Measurements from ENCODE around the gene ACP5.
"Not testable (repeated sequence)": the region's sequence is repeated elsewhere in the genome, so short reads cannot be mapped to it uniquely, and the experiment has no call there.

Gene ACP5

DNA sequence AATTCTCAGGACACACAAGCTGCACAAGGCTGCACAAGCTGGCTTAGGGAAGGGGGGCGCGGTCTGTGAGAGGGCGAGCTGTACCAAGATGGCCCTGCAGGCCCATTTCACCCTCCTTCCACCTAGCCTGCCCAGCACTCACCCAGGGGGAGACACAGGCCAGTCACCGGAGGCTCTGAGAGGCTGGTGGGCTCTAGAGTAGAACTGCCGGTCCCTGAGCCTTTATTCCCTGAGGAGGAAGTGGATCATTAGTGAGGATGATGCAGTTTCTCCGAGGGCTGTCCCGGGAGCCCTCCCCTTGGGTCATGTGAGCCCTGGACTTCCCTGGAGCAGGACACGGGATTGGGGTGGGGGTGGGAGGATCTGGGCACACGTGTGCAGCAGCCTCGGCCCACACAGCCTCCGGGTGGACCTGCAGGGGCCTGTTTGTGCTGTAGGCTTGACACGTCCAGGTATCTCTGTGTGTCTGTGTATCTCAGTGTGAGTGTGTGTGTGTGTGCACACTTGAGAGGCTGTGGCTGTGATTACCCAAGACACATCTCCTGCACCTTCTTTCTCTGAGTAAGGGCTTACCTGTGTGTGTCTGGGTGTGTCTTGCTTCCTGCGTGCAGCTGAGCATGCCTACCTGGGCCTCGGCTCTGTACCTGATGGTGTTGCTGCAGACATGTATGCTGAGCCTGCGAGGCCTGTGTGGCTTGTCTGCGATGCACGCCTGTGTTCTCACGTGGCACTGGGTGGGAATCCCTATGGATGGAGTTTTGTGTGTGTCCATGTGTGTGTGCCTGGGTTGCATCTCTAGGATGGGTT is at the start of gene ACP5:
ACP5 (minus strand) TSS at position 195 of the 807 bp plus-strand sequence. CDS start 328 bp downstream, outside the sequence.
- peak within 1 kb of the TSS; percentile 83 for H3K27ac Mint-ChIP-seq

DNA sequence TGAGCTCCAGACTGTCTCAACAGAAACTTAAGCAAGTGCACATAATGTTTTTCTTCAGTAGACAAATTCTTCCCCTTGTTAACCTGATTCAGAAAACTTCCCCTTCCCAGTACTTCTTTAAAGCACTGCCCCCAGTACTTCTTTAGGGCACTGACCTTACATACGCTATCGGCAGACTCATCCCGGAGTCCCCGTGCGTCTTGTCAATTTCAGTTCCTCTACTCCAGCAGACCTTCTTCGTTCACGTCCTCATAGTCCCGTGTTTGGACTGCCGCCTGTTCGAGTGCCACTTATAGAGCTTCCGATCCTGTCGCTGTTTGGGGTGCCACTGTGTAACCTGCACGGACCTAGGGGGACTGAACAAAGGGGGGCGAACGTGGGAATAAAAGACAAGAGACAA is 48.8 kb upstream of the ACP5 start:
- no peak overlapping the region for H3K4me3 Mint-ChIP-seq
- ATAC-seq: peak; percentile 53
- peaks cover 13% of the 10 kb centered on the region for H3K36me3 Mint-ChIP-seq
- no peak overlapping the region for H3K27ac Mint-ChIP-seq
- H3K4me1 Mint-ChIP-seq: peaks cover 21% of the 10 kb centered on the region
- H3K27me3 Mint-ChIP-seq: peaks cover 30% of the 10 kb centered on the region
- peaks cover 3% of the 10 kb centered on the region for H3K9me3 Mint-ChIP-seq

More for the DNA sequence above, at the start of gene ACP5:
- no peak for ATAC-seq
- H3K4me3 Mint-ChIP-seq: peak within 1 kb of the TSS; percentile 94
- no peaks in the 10 kb centered on the region for H3K9me3 Mint-ChIP-seq
- H3K4me1 Mint-ChIP-seq: peaks cover 70% of the 10 kb centered on the region
- H3K27me3 Mint-ChIP-seq: no peaks in the 10 kb centered on the region
- H3K36me3 Mint-ChIP-seq: peaks cover 38% of the 10 kb centered on the region

DNA sequence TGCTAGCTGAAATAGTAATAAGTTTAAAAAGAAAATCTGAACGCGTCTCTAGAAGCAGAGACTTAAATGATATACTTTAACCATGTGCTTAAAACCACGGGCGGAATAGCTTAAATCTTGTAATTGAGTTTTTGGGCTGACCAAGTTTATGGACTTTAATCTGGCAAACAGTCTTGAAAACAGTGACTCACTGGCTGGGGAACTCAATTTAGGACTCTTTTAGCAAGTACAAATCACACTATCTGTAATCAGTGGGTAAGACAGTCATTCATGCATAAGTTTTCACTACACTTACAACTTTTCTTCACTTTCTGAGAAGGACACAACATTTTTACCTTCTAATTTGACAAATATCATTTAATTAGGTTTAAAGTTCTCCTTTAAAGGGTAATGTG is 46.6 kb upstream of the ACP5 start:
- ATAC-seq: no peak

DNA sequence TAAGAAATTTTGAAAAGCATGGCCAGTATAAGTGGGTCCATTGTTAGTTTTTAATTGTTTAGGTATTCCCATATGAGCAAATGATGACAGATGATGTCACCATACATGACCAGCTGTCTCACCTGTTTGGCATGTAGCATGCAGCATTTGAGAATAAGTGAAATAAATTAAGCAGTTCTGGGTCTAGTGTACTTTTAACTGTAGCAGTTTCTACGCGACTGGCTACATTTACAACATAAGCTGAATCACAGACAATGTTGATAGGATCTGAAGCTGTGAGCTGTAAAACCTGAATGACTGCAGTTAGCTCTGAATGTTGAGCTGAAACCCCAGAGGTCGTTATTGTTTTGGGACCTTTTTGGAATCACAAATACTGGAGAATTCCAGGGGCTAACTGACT is 45.0 kb upstream of the ACP5 start:
- H3K4me3 Mint-ChIP-seq: not testable (repeated sequence)
- Mint-ChIP-seq H3K4me1 (peaks cover 21% of the 10 kb centered on the region), H3K36me3 (peaks cover 51% of the 10 kb centered on the region)

More for the DNA sequence above, 46.6 kb upstream of the ACP5 start:
- Mint-ChIP-seq H3K4me1 (peaks cover 21% of the 10 kb centered on the region), H3K27me3 (peaks cover 9% of the 10 kb centered on the region), H3K4me3 (peak overlapping the region; percentile 64), H3K9me3 (peaks cover 3% of the 10 kb centered on the region), H3K36me3 (peaks cover 35% of the 10 kb centered on the region), H3K27ac (no peak overlapping the region)

DNA sequence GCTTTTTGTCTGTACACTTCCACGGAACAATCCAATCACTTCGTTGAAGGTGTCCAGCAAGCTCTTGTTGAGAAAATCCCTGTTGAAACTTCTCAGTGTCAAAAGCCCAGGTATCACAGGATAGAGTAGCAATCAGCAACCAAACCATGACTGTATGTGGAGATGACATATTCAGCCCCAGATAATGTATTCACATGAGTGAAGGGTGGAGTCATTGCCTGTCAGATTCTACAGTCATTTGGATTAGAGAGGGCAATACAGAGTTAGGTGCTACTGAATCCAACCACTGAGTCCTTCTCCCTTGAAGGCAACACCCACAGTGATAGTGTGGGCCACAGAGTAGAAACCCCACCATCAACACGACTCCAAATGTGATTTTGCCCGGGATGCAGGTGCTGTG is 43.1 kb upstream of the ACP5 start:
- H3K4me1 Mint-ChIP-seq: peaks cover 11% of the 10 kb centered on the region
- H3K36me3 Mint-ChIP-seq: peaks cover 63% of the 10 kb centered on the region
- H3K4me3 Mint-ChIP-seq: no peak overlapping the region
- no peak for ATAC-seq
- no peaks in the 10 kb centered on the region for H3K27me3 Mint-ChIP-seq
- H3K9me3 Mint-ChIP-seq: peaks cover 11% of the 10 kb centered on the region
- H3K27ac Mint-ChIP-seq: no peak overlapping the region

More for the DNA sequence above, 45.0 kb upstream of the ACP5 start:
- not testable (repeated sequence) for ATAC-seq, H3K27ac Mint-ChIP-seq, H3K9me3 Mint-ChIP-seq, H3K27me3 Mint-ChIP-seq

DNA sequence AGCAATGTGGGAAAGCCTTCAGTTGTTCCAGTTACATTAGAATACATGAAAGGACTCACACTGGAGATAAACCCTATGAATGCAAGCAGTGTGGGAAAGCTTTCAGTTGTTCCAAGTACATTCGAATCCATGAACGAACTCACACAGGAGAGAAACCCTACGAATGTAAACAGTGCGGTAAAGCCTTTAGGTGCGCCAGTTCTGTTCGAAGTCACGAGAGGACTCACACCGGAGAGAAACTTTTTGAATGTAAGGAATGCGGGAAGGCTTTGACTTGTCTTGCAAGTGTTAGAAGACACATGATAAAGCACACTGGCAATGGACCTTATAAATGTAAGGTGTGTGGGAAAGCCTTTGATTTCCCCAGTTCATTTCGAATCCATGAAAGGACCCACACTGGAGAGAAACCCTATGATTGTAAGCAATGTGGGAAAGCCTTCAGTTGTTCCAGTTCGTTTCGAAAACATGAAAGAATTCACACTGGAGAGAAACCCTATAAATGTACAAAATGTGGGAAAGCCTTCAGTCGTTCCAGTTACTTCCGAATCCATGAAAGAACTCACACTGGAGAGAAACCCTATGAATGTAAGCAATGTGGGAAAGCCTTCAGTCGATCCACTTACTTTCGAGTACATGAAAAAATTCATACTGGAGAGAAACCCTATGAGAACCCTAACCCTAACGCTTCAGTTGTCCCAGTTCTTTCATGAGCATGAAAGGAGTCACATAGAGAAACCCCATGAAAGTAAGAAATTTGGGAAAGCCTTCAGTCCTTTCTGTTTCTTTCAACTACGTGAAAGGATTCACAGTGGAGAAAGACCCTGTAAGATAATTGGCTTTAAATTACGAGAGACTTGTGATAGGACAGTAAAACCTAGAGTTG is 40.0 kb upstream of the ACP5 start:
- peaks cover 14% of the 10 kb centered on the region for H3K9me3 Mint-ChIP-seq
- ATAC-seq: no peak
- H3K4me3 Mint-ChIP-seq: no peak overlapping the region

DNA sequence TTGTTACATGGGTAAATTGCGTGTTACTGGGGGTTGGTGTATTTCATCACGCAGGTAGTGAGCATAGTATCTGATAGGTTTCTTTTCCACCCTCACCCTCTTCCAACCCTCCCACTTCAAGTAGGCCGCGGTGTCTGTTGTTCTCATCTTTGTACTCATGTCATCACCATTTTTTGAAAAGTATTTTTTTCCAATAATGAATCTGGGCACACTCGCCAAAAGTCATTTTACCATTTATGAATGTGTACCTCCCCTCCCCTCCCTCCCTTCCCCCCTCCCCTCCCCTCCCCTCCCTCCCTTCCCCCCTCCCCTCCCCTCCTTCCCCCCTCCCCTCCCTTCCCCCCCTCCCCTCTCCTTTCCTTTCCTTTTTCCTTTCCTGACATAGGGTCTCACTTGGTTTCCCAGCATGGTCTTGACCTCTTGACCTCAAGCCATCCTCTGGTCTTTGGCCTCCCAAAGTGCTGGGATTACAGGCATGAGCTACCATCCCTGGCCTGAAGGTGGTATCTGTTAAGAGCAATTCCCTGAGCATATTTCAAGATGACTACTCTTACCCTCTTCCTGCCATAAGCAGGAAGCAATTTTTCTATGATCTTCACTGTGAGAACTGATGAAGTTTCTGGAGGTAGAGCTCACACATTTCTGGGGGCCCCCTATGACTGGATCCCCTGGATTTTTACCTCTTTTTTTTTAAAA is 35.5 kb upstream of the ACP5 start:
- no peak for ATAC-seq
- H3K4me1 Mint-ChIP-seq: peaks cover 6% of the 10 kb centered on the region
- peak overlapping the region; percentile 60 for H3K27ac Mint-ChIP-seq
- H3K9me3 Mint-ChIP-seq: peaks cover 13% of the 10 kb centered on the region
- no peaks in the 10 kb centered on the region for H3K27me3 Mint-ChIP-seq
- H3K4me3 Mint-ChIP-seq: no peak overlapping the region
- peaks cover 60% of the 10 kb centered on the region for H3K36me3 Mint-ChIP-seq

More for the DNA sequence above, 40.0 kb upstream of the ACP5 start:
- H3K27ac Mint-ChIP-seq: no peak overlapping the region
- no peaks in the 10 kb centered on the region for H3K27me3 Mint-ChIP-seq
- H3K36me3 Mint-ChIP-seq: peaks cover 80% of the 10 kb centered on the region
- peaks cover 6% of the 10 kb centered on the region for H3K4me1 Mint-ChIP-seq

DNA sequence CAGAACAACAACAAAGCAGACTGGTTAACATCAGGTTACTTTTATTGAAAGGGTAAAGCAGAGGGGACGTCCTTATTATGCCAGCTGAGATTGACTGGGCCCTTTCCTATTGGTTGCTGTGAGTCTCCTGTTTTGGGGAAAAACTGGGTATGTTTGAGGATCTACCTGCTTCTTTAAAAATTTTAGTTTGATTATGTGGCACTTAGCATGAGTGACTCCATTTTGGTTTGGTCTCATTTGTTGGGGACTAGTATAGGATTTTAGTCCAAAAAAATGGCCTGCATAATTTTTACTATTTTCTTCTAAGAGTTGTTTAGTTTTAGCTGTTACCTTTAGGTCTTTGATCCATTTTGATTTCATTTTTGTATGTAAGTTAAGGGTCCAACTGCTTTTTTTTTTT is 34.3 kb upstream of the ACP5 start:
- Mint-ChIP-seq H3K9me3 (peaks cover 10% of the 10 kb centered on the region), H3K36me3 (peaks cover 60% of the 10 kb centered on the region), H3K27me3 (no peaks in the 10 kb centered on the region), H3K4me1 (peaks cover 6% of the 10 kb centered on the region), H3K27ac (no peak overlapping the region), H3K4me3 (no peak overlapping the region)
- ATAC-seq: no peak

DNA sequence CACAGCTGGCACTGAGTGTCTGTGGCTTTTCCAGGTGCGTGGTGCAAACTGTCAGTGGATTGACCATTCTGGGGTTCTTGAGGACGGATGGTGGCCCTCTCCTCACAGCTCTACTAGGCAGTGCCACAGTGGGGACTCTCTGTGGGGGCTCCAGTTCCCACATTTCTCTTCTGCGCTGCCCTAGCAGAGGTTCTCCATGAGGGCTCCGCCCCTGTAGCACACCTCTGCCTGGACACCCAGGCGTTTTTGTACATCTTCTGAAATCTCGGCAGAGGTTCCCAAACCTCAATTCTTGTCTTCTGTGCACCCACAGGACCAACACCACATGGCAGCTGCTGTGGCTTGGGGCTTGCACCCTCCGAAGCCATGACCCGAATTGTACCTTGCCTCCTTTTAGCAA is 29.0 kb upstream of the ACP5 start:
- Mint-ChIP-seq H3K27ac (no peak overlapping the region), H3K36me3 (peaks cover 82% of the 10 kb centered on the region), H3K9me3 (peaks cover 11% of the 10 kb centered on the region), H3K4me1 (peaks cover 17% of the 10 kb centered on the region), H3K4me3 (no peak overlapping the region), H3K27me3 (no peaks in the 10 kb centered on the region)
- ATAC-seq: no peak

DNA sequence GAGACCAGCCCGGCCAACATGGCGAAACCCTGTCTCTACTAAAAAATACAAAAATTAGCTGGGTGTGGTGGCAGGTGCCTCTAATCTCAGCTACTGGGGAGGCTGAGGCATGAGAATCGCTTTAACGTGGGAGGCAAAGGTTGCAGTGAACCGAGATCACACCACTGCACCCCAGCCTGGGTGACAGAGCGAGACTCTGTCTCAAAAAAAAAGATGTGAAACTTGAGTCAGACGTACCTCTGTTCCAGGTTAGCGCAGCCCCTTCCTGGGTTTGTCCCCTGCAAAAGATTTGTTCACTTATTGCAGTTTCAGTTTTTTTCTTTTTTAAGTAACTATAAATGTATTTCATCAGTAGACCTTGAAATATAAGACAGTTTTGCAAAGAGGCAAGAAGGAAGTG is 22.3 kb upstream of the ACP5 start:
- Mint-ChIP-seq H3K27ac (peak overlapping the region; percentile 24), H3K4me3 (peak overlapping the region; percentile 5), H3K4me1 (peaks cover 46% of the 10 kb centered on the region), H3K36me3 (peaks cover 29% of the 10 kb centered on the region)
- ATAC-seq, H3K27me3 Mint-ChIP-seq, H3K9me3 Mint-ChIP-seq: not testable (repeated sequence)

DNA sequence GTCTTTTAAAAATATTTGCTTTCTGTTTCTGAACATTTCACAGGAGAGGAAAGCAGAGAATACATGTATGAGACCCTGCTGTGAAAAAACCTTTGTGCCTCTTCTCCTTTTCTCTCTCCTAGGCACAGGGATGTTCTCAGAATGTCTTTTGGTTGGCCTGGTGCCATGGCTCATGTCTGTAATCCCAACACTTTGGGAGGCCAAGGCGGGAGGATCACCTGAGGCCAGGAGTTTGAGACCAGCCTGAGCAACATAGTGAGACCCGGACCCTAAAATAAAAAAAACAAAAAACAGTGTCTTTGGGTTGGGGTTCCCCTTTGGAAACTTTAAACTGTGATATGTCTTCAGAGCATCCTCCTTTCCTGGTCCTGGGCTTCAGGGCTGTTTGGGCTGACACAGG is 21.3 kb upstream of the ACP5 start:
- Mint-ChIP-seq H3K36me3 (peaks cover 20% of the 10 kb centered on the region), H3K9me3 (no peaks in the 10 kb centered on the region), H3K27ac (peak overlapping the region; percentile 86), H3K4me3 (peak overlapping the region; percentile 66), H3K4me1 (peaks cover 46% of the 10 kb centered on the region), H3K27me3 (no peaks in the 10 kb centered on the region)
- ATAC-seq: no peak

DNA sequence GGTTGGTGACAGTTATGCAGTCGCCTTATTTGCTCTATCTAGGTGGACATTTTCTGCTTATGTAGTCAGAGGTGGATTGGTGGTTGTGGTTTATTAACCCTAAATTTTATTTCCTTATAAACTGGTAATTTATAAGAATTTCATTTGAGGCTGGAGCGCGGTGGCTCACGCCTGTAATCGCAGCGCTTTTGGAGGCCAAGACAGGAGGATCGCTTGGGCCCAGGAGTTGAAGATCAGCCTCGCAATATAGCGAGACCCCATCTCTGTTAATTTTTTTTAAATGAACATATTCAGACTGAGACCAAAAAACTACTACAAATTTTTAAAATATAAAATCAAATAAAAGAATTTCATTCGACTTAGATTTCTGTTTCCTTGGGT is 20.6 kb upstream of the ACP5 start:
- Mint-ChIP-seq H3K9me3 (no peaks in the 10 kb centered on the region), H3K36me3 (peaks cover 13% of the 10 kb centered on the region), H3K27ac (peak overlapping the region; percentile 86), H3K27me3 (no peaks in the 10 kb centered on the region), H3K4me3 (peak overlapping the region; percentile 95), H3K4me1 (peaks cover 44% of the 10 kb centered on the region)
- no peak for ATAC-seq

DNA sequence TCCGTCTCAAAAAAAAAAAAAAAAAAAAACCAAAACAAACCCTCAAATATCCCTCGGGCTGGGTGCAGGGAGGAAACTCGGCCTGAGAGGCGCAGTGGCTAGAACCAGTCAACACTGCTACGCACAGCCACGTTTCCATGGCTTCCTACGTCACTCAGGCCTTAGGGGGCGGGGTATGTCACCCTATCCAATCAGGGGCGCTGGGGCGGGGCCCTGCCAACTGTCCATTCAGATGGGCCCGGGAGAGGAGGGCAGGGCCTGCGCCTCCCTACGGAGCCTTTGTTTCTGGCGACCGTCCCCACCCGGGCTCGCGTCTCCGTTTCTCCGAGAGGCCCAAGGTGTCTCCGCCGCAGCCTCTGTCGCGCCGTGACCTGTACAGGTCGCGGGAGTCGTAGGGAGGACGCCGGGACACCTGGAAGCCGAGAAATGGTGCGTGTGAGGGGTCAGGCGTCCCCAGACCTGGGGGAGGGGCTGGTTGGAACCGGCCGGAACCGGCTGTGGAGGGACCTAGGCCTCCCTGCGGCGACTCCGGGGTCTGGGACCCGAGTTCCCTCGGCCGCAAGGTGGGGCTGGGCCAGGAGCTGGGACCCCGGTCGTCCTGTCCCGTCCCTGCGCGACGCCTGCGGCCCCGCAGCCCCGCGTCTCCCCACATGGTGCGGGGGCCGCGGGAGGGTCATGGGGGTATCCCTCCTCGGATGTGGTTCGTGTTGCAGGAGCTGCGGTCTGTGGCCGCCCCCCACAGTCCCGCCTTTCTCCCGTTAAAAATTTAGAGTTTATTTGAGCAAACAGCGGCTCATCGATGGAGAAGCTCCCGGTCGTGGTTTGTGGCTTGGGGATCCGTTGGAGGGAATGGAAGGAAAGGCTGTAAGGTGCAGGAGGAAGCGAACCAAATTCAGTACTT is 20.0 kb upstream of the ACP5 start, which contains the start of gene ZNF627:
ZNF627 (plus strand) TSS at position 282 of the 901 bp plus-strand sequence; CDS start at position 427, 145 bp downstream.
- peak; percentile 100 for ATAC-seq
- H3K27ac Mint-ChIP-seq: peak within 1 kb of the TSS; percentile 86
- peaks cover 7% of the 10 kb centered on the region for H3K36me3 Mint-ChIP-seq
- peak within 1 kb of the TSS; percentile 95 for H3K4me3 Mint-ChIP-seq
- H3K27me3 Mint-ChIP-seq: no peaks in the 10 kb centered on the region
- H3K9me3 Mint-ChIP-seq: no peaks in the 10 kb centered on the region
- peaks cover 38% of the 10 kb centered on the region for H3K4me1 Mint-ChIP-seq

DNA sequence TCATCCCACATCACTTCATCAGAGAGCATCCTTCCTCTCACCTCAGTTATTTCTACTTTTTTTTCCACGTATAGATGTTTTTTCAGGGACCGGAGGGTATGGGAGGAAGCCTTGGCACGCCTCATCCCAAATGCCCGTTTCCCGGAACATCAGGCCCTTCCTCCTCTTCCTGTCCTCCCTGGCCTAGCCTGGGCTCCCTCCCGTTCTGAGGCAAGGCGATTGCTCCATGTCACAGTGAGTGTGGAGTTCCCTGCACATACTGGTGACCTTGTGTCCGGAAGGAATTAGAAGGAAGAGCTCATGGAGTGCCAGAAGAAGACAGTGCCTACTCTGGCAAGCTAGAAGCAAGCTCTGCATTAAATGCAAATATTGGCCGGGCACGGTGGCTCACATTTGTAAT is 18.7 kb upstream of the ACP5 start:
- Mint-ChIP-seq H3K4me1 (peaks cover 28% of the 10 kb centered on the region), H3K9me3 (no peaks in the 10 kb centered on the region), H3K4me3 (peak overlapping the region; percentile 95), H3K27ac (peak overlapping the region; percentile 86), H3K36me3 (no peaks in the 10 kb centered on the region), H3K27me3 (no peaks in the 10 kb centered on the region)
- no peak for ATAC-seq
